HCT116 (cell line): Measurements from ENCODE around the gene FEZF1. TPM values are rescaled to one million over a fixed set of nuclear protein-coding genes. Genes with fewer than 3 reads are reported as not detected.

Source experiments
- ATAC-seq: fragments of 200-7000 bp; cut with Tn5 transposase; 2 replicates; pipeline ENCODE4 v1.9.1; 2020; ENCODE audit warnings: mild to moderate bottlenecking, moderate library complexity
- BruUV-seq: library from RNA; stranded (reverse); fragments of 400-500 nt; replicated peaks from 2 replicates; lab custom pipeline; 2021; lab: Mats Ljungman, UMichigan
- CTCF ChIA-PET: fragments of 300-600 bp; sonication (Branson Sonifier 250); formaldehyde crosslinking; loops from one replicate; lab custom pipeline; 2021; ENCODE audit warnings: antibody characterized with exemption; lab: Charles Lee
- POLR2A ChIA-PET: fragments of 300-600, 350-600 bp; sonication (Branson Sonifier 250); formaldehyde crosslinking; loops from one replicate; lab custom pipeline; 2021; ENCODE audit warnings: antibody characterized with exemption; lab: Charles Lee
- RAD21 ChIA-PET, 2 experiments: fragments of 300-600 bp; sonication (Branson Sonifier 250); formaldehyde crosslinking; loops; one replicate each; lab custom pipeline; 2023; ENCODE audit warnings: low total read pairs in 2 of 2; ENCODE audit not compliant: uncharacterized antibody in 2 of 2, unreplicated experiment in 2 of 2, low non-redundant PET in 1 of 2; lab: Charles Lee
- DNase-seq: peaks from one replicate; pipeline ENCODE4 v3.0.0-alpha.2; 2010; ENCODE audit warnings: low read depth, low spot score
- H2AFZ ChIP-seq: fragments of 200-600 bp; shearing (Covaris generic), sonication (generic); 2 replicates; pipeline ENCODE4 v1.6.1; 2017; ENCODE audit warnings: low read depth, mixed run types, mixed read lengths, antibody characterized with exemption, low read length; ENCODE audit not compliant: poor library complexity, severe bottlenecking
- H3K27ac ChIP-seq: 2 replicates; pipeline ENCODE4 v1.5.1; 2012; ENCODE audit warnings: low read depth, low read length
- H3K27me3 ChIP-seq: fragments of 200-600 bp; sonication (generic); 2 replicates; pipeline ENCODE4 v1.6.1; 2016; ENCODE audit warnings: mixed run types, low read length, mixed read lengths; ENCODE audit not compliant: insufficient read depth
- H3K36me3 ChIP-seq, 2 experiments: fragments of 200-500 bp in 1 of 2; fragments of 200-600 bp in 1 of 2; sonication (Bioruptor generic) in 1 of 2; sonication (generic) in 1 of 2; 2 replicates each; pipeline versions ENCODE4 v1.5.1 to v1.6.1; 2014 to 2016; ENCODE audit warnings: low read length in 2 of 2, inconsistent platforms in 1 of 2, mixed read lengths in 1 of 2, mixed run types in 1 of 2; ENCODE audit not compliant: insufficient read depth in 2 of 2, control insufficient read depth in 1 of 2
- H3K4me1 ChIP-seq, 2 experiments: fragments of 200-600 bp in 1 of 2; sonication (generic) in 1 of 2; 2 replicates each; pipeline versions ENCODE4 v1.5.1 to v1.6.1; 2012 to 2017; ENCODE audit warnings: low read length in 2 of 2, inconsistent platforms in 1 of 2, mild to moderate bottlenecking in 1 of 2, mixed read lengths in 1 of 2, mixed run types in 1 of 2, moderate library complexity in 1 of 2; ENCODE audit not compliant: insufficient read depth in 2 of 2, control insufficient read depth in 1 of 2
- H3K4me2 ChIP-seq: fragments of 200-600 bp; sonication (generic); 2 replicates; pipeline ENCODE4 v1.6.1; 2017; ENCODE audit warnings: mixed run types, low read length, mixed read lengths
- H3K4me3 ChIP-seq, 2 experiments: fragments of 200-600 bp in 1 of 2; sonication (generic) in 1 of 2; replicated peaks in 1 of 2; 2 replicates each; pipeline ENCODE4 v1.5.1; 2011 to 2016; ENCODE audit warnings: low read length in 2 of 2, control low read depth in 1 of 2, low read depth in 1 of 2, mild to moderate bottlenecking in 1 of 2, mixed read lengths in 1 of 2, mixed run types in 1 of 2
- H3K79me2 ChIP-seq: fragments of 200-600 bp; sonication (generic); 2 replicates; pipeline ENCODE4 v1.6.1; 2017; ENCODE audit warnings: mild to moderate bottlenecking, mixed run types, low read length, moderate library complexity, mixed read lengths; ENCODE audit not compliant: insufficient read depth
- H3K9ac ChIP-seq: fragments of 200-600 bp; sonication (generic); 2 replicates; pipeline ENCODE4 v1.6.1; 2016; ENCODE audit warnings: low read length, mixed read lengths
- H3K9me2 ChIP-seq: fragments of 200-600 bp; sonication (generic), shearing (Covaris generic); 2 replicates; pipeline ENCODE4 v1.6.1; 2017; ENCODE audit warnings: mixed run types, mild to moderate bottlenecking, moderate library complexity; ENCODE audit not compliant: insufficient read depth
- H3K9me3 ChIP-seq, 2 experiments: fragments of 200-500 bp in 1 of 2; fragments of 200-600 bp in 1 of 2; sonication (Bioruptor generic) in 1 of 2; sonication (generic) in 1 of 2; 2 replicates each; pipeline ENCODE4 v1.6.1; 2014 to 2017; ENCODE audit warnings: low read length in 2 of 2, mixed read lengths in 2 of 2, inconsistent platforms in 1 of 2, low read depth in 1 of 2, mild to moderate bottlenecking in 1 of 2, mixed run types in 1 of 2, moderate library complexity in 1 of 2; ENCODE audit not compliant: control insufficient read depth in 1 of 2, insufficient read depth in 1 of 2
- H4K20me1 ChIP-seq: fragments of 200-600 bp; sonication (generic), shearing (Covaris generic); 2 replicates; pipeline ENCODE4 v1.6.1; 2017; ENCODE audit warnings: mixed run types, mild to moderate bottlenecking, moderate library complexity; ENCODE audit not compliant: insufficient read depth
- CBX3 ChIP-seq: IDR thresholded peaks from 2 replicates; pipeline ENCODE4 v1.6.1; 2012; ENCODE audit warnings: low read depth
- EGR1 ChIP-seq: IDR thresholded peaks from 2 replicates; pipeline ENCODE4 v1.6.1; 2012; ENCODE audit warnings: low read depth
- ELF1 ChIP-seq: IDR thresholded peaks from 2 replicates; pipeline ENCODE4 v1.6.1; 2012; ENCODE audit warnings: low read depth, borderline replicate concordance
- EZH2 ChIP-seq: fragments of 200-600 bp; sonication (generic); IDR thresholded peaks from 2 replicates; pipeline ENCODE4 v1.6.1; 2017; ENCODE audit warnings: antibody characterized with exemption, mixed run types
- EZH2phosphoT487 ChIP-seq: fragments of 200-600 bp; IDR thresholded peaks from 2 replicates; pipeline ENCODE4 v1.6.1; 2018; ENCODE audit warnings: antibody characterized with exemption, borderline replicate concordance
- FOSL1 ChIP-seq: IDR thresholded peaks from 2 replicates; pipeline ENCODE4 v1.6.1; 2012; ENCODE audit warnings: low read depth
- POLR2A ChIP-seq: IDR thresholded peaks from 2 replicates; pipeline ENCODE4 v1.7.0; 2011; ENCODE audit warnings: borderline replicate concordance; ENCODE audit not compliant: insufficient read depth, insufficient read length; ENCODE audit errors: extremely low read depth
- POLR2AphosphoS5 ChIP-seq: IDR thresholded peaks from 2 replicates; pipeline ENCODE4 v1.6.1; 2011; ENCODE audit warnings: mild to moderate bottlenecking, low read depth, low read length, moderate library complexity
- SRF ChIP-seq: IDR thresholded peaks from 2 replicates; pipeline ENCODE4 v1.6.1; 2012; ENCODE audit warnings: low read depth
- YY1 ChIP-seq: IDR thresholded peaks from 2 replicates; pipeline ENCODE4 v1.6.1; 2011; ENCODE audit warnings: low read length, low read depth, moderate library complexity, mild to moderate bottlenecking; ENCODE audit not compliant: insufficient replicate concordance; ENCODE audit errors: extremely low read depth
- ZFX ChIP-seq: fragments of 450-650 bp; IDR thresholded peaks from 2 replicates; pipeline ENCODE4 v1.6.1; 2017
- intact Hi-C: fragments of 100-400 bp; cut with micrococcal nuclease; formaldehyde crosslinking; loops from 2 replicates; pipeline ENCODE4 v1.10.0; 2022
- total RNA-seq: library from RNA; stranded (reverse); gene quantifications from one replicate; pipeline ENCODE4 v1.2.1, GENCODE V29; 2021; ENCODE audit not compliant: unreplicated experiment
- TF ChIP-seq, protein P1 (sequence below): IDR thresholded peaks from 2 replicates; pipeline ENCODE4 v1.6.1; 2011; ENCODE audit warnings: mild to moderate bottlenecking, low read length, moderate library complexity; ENCODE audit not compliant: insufficient replicate concordance; ENCODE audit errors: extremely low read depth
- TF ChIP-seq, protein P2 (sequence below): IDR thresholded peaks from 2 replicates; pipeline ENCODE4 v1.6.1; 2012

Gene FEZF1
- total RNA-seq, 1 experiment from 2014 or later = 0.37 TPM

- TF ChIP-seq, protein P1, sequence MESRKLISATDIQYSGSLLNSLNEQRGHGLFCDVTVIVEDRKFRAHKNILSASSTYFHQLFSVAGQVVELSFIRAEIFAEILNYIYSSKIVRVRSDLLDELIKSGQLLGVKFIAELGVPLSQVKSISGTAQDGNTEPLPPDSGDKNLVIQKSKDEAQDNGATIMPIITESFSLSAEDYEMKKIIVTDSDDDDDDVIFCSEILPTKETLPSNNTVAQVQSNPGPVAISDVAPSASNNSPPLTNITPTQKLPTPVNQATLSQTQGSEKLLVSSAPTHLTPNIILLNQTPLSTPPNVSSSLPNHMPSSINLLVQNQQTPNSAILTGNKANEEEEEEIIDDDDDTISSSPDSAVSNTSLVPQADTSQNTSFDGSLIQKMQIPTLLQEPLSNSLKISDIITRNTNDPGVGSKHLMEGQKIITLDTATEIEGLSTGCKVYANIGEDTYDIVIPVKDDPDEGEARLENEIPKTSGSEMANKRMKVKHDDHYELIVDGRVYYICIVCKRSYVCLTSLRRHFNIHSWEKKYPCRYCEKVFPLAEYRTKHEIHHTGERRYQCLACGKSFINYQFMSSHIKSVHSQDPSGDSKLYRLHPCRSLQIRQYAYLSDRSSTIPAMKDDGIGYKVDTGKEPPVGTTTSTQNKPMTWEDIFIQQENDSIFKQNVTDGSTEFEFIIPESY = no peak
- TF ChIP-seq POLR2A = no peak
These were observed 8.2 kb upstream of the FEZF1 start (continued) for GRCh38 chr7:122312789-122313188.

- H4K20me1 ChIP-seq = no peaks in the 10 kb centered on the region
- DNase-seq (no peak), ATAC-seq (no peak)
- no peaks in the 10 kb centered on the region for H3K79me2 ChIP-seq
- no peak overlapping the region for H3K4me3 ChIP-seq
- ChIA-PET RAD21 (no interaction called here), CTCF (no interaction called here), POLR2A (no interaction called here)
- no TSS peak for BruUV-seq
- H3K4me1 ChIP-seq = no peaks in the 10 kb centered on the region
- no peak overlapping the region for H3K4me2 ChIP-seq
- no peaks in the 10 kb centered on the region for H3K9me3 ChIP-seq
- H3K9ac ChIP-seq = no peak overlapping the region
- H3K36me3 ChIP-seq = no peaks in the 10 kb centered on the region; a peak in 1 of 4 replicates
- intact Hi-C loops = no loop called here
- no peak overlapping the region for H3K27ac ChIP-seq
- no peak overlapping the region for H2AFZ ChIP-seq
- no peaks in the 10 kb centered on the region for H3K9me2 ChIP-seq
- H3K27me3 ChIP-seq = no peaks in the 10 kb centered on the region
- TF ChIP-seq EZH2phosphoT487 (no peak), ELF1 (no peak), FOSL1 (no peak), CBX3 (no peak), ZFX (no peak), EGR1 (no peak), SRF (no peak), EZH2 (no peak), POLR2AphosphoS5 (no peak), YY1 (no peak)
- TF ChIP-seq, protein P2, sequence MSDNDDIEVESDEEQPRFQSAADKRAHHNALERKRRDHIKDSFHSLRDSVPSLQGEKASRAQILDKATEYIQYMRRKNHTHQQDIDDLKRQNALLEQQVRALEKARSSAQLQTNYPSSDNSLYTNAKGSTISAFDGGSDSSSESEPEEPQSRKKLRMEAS = no peak
- TF ChIP-seq, protein P1 = no peak
These were observed 7.3 kb upstream of the FEZF1 start for GRCh38 chr7:122311734-122312450.
